NCI-H2107 treated with DMSO at 0.1 percent for 48 hours (cell line): ENCODE data around the gene UGT1A10.

Experiments used
- DNase-seq: peaks from one replicate; lab custom pipeline; 2025; ENCODE audit not compliant: unreplicated experiment; lab: John Stamatoyannopoulos, UW

The UGT1A10 gene

DNA sequence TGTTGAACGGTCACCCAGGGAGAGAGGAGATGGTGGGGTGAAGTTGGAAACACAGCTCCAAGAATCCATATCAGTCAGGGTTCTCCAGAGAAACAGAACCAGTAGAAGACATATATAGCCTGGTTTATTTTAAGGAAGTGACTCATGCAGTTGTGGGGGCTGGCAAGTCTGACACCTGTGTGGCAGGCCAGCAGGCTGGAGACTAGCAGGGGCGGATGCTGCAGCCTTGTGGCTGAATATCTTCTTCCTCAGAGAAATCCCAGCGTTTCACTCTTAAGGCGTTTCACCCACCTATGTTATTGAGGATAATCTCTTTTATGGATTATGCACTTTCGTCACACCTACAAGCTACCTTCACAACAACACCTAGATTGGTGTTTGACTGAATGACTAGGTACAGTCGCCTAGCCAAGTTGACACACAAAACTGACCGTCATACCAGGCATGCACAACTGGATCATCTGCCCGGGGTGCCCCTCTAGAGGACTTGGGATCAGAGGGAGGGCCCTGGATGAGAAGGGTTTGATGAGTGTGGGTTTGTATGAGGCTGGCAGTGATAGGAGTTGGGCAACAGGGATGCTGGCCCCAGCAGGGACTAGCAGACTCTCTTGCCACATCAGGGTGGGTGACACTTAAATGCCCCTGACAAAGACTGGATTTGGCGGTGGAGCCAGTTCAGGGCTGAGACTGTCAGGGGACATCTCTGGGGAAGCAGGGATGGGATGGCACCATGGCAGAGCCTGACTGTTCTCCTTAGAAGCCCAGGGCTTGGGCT lies 165.3 kb downstream of the UGT1A10 start:
- DNase-seq, result no peak

GRCh38 chr2:233802132-233802815 lies 166.0 kb downstream of the UGT1A10 start:
- no peak for DNase-seq

GRCh38 chr2:233803292-233803911 lies 167.2 kb downstream of the UGT1A10 start:
- no peak for DNase-seq

GRCh38 chr2:233803994-233804393 lies 167.7 kb downstream of the UGT1A10 start:
- no peak for DNase-seq

- DNase-seq, result no peak
These were observed 171.1 kb downstream of the UGT1A10 start for GRCh38 chr2:233807215-233807865.

DNA sequence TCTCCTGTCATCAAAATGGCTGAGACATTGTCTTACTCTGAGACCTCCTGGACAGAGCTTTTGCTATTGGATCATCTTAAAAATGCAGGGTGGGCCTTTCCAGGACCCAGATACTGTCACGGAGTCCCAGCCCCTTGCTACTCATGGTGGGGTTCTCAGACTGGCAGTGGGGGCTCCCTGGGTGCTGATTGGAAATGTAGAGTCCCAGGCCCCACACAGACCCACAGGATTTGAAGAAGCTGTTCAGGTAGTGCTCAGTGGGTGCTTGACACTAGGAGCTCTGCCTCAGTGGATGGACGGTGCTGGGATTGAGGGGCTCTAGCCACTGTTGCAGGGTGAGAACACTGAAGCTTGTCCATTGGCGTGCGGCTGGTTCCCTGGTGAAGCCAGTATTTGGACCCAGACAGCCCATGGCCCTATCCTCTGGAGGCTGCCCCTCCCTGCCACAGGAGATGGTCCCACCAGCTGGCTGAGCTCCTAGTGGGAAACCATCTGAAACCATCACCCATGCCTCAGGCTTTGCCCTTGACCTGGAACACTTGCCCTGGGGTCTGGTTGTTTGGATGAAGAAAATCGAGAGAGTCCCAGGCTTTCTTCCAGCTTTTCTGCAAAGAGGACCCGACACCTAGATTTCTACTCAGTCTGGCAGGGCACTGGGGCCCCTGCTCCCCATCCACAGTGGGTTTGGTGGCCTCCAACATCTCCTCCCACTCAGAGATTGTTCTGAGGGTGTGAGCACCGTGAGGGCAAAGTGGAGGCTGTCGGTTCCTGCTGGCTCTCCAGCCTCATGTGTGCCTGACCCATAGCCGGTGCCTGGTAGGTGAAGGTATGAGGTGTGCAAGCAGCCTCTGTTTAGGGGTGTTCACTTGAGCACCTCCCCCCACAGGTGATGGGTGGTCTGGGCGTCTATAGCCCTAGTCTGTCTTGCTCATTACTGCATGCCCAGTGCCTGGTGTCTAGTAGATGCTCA lies 172.0 kb downstream of the UGT1A10 start:
- DNase-seq, result no peak

DNA sequence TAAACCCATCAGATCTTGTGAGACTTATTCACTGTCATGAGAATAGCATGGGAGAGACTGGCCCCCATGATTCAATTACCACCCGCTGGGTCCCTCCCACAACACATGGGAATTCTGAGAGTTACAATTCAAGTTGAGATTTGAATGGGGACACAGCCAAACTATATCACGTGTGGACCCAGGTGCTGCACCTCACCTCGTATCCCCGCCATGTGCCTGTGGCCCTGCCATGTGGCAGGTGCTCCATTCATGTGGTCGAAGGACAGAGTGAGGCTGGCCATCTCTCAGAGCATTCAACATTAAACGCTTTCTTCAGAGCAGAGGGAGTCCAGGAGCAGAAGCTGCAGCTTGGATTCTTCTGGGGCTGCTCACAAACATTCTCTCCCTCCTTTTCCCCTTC lies 174.1 kb downstream of the UGT1A10 start:
- no peak for DNase-seq

- no peak for DNase-seq
These were observed 174.8 kb downstream of the UGT1A10 start for GRCh38 chr2:233811087-233811486.

DNA sequence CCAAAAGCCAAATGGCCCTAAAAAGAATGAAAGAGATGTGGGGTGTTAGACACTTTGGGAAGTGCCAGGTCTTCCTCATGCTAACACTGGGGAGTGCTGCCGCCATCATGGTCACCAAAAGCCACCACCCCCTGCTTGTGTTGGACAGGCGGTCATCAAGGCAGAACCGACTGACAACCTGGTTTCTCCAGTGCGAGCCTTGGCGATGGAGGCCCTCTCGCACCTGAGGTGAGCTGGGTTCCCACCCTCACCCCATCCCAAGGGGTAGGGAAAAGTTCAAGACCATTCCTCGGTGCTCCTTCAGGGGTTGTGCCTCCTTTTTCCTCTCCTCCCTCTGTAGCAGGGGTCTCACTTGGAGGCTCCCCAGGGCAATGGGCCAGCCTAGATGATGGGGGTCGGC lies 175.5 kb downstream of the UGT1A10 start:
- no peak for DNase-seq

- no peak for DNase-seq
These were observed 177.2 kb downstream of the UGT1A10 start for GRCh38 chr2:233813236-233814055.

- no peak for DNase-seq
These were observed 178.0 kb downstream of the UGT1A10 start for GRCh38 chr2:233814056-233814835.

DNA sequence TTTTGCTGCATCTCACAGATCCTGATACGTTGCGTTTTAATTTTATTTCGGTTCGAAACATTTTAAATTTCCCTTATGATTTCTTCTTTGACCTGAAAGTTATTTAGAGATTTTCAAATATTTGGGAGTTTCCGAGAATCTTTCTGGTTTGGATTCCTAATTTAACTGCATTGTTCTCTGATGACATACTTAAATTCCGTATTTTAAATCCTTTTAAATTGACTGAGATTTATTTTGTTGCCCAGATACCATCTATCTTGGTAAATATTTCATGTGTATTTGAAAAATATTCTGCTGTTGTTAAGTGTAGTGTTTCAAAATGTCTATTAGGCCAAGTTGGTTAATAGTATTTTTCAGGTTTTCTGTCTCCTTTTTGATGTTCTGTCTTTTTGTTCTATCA lies 179.6 kb downstream of the UGT1A10 start:
- DNase-seq, result no peak

DNA sequence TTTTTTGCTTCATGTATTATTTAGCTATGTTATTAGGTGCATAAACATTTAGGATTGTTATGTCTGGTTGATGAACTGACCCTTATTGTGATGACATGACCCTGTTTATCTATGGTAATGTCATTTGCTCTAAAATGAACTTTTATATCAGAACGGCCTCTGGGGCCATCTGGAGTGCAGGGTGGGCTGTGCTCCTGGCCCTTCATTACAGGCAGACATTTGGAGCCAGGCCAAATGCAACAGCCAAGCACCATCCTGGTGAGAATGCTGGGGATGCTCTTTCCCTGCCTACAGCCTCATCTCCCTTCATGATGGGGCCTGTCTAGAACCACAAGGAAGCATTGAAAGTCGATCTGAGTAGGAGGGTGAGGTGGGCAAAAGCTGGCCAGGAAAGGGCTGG lies 180.1 kb downstream of the UGT1A10 start:
- no peak for DNase-seq

DNA sequence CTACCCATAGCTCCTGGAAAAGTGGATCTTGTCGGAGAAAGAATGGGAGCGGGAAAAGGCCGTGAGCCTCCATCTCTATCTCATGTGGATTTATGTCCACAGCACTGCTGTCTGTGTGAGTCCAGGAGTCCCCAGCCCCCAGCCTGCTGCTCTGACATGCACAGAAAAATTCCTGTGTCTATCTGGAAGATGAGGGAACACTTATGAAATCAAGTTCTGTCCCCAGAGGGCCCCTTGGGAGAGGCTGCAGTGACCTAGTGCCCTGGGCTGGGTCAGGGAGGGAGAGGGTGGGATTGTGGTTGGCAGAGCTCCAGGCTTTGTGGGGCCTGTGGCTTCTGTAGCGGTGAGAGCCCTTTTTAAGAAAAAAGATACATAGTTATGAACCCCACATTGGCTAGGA lies 180.5 kb downstream of the UGT1A10 start:
- no peak for DNase-seq

GRCh38 chr2:233817361-233817911 lies 181.2 kb downstream of the UGT1A10 start:
- DNase-seq, result no peak

DNA sequence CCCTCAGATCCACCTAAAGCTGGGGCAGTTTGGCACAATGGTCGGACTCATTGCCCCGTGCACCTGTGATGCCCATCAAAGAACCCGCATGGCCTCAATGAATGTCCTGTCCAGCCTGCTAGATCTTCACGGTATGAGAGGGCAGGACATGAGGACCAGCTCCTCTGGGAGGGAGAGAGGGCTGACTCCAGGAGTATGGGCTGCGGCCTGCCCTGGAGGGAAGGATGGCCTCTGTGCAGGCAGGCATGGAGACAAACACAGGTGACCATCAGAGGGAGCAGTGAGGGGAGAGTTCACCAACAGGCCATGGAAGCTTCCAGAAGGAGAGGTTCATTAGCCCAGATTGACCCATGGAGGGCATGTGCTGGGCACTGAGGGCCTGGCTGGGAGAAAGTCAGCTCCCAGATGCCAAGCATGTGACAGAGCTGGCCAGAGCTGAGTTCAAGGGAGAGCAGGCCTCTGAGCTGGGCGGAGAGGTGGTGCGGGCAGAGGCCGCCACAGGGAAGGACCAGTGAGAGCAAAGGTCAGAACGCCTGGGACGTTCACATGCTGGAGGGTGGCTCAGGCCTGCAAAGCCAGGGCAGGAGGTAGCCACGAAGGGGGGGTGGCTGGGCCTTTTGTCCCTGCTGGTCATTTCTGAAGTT lies 181.9 kb downstream of the UGT1A10 start:
- DNase-seq, result no peak

GRCh38 chr2:233818639-233819621 lies 182.7 kb downstream of the UGT1A10 start:
- DNase-seq, result no peak
